COLO829 (cell line): Measurements from ENCODE around the gene RRM1.
"Not testable (repeated sequence)": the region's sequence is repeated elsewhere in the genome, so short reads cannot be mapped to it uniquely, and the experiment has no call there.

Experiments
- DNase-seq: peaks from one replicate; pipeline ENCODE4 v3.0.0; 2012; ENCODE audit warnings: low spot score

RRM1 gene

DNA sequence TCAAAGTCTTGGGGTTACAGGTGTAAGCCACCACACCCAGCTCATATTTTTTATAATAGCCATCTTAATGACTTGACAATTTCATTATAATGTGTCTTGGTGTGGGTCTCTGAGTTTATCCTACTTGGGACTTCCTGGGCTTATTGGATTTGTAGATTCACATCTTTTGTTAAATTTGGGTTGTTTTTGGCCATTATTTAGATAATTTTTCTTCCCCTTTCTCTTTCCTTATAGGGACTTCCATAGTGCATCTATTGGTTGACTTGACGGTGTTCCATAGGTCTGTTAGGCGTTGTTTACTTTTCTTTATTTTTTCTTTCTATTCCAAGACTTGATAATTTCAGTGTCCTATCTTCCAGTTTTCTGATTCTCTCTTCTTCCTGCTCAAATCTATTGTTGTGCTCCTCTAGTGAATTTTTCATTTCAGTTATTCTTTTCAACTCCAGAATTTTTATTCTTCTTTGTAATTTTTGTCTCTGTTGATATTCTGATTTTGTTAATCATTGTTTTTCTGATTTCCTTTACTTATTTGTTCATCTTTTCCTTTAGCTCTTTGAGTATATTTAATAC lies 45.6 kb downstream of the RRM1 start:
- DNase-seq, result no peak

DNA sequence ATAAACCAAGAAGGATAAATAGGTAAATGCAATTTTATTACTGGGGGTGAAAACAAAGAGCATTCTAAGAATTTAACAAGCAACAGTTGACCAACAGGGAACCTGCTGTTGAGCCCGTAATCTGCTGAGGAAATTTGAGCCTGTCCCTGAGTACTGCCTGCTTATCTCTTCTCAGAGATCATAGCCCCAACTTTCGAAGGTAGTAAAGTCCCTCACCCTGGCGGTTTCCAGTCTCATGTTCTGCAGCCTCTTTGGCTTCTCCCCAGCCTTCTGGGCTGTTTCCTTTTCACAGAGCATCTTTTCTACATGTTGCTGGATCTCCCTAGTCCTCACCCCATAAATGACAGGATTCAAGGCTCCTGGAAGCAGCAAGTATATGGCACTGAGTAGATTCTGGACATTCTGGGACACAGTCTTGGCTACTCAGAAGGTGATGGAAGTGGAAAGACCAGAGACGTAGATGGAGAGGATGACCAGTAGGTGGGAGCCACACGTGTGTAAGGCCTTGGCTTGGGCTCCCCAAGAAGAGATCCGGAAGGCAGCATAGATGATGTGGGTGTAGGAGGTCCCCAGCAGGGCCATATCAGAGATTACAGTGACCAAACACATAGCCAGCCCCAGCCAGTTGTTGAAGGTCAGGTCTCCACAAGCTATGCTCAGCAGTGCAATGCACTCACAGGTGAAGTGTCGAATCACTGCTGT lies 51.6 kb downstream of the RRM1 start:
- DNase-seq, result no peak

DNA sequence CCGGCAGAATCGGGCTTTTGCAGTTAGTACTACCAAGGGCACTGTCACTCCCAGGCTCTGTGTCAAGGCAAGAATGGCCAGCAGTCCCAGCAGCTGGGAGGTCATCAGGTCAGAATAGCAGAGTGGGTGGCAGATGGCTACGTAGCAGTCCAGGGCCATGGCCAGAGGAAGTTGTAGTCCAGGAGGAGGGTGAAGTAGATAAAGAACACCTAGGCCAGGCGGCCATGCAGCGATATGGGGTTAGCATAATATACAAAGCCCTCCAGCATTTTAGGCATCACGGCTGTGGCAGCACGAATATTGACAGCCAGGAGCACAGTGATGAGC lies 52.1 kb downstream of the RRM1 start:
- no peak for DNase-seq

GRCh38 chr11:4154503-4154902 lies 59.9 kb downstream of the RRM1 start:
- no peak for DNase-seq

GRCh38 chr11:4156571-4156970 lies 62.0 kb downstream of the RRM1 start:
- no peak for DNase-seq

DNA sequence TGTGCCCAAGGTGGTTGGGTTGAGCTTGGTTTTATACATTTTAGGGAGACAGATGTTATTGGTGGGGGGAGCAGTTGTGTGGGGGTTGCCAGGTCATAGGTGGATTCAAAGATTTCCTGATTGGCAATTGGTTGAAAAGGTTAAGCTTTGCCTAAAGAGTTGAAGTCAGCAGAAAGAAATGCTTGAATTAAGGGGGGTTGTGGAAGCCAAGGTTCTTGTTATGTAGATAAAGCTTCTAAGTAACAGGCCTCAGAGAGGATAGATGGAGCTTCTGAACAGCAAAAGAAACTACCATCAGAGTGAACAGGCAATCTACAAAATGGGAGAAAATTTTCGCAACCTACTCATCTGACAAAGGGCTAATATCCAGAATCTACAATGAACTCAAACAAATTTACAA lies 64.2 kb downstream of the RRM1 start:
- DNase-seq, result not testable (repeated sequence)

- no peak for DNase-seq
These were observed 66.7 kb downstream of the RRM1 start for GRCh38 chr11:4161305-4161704.

DNA sequence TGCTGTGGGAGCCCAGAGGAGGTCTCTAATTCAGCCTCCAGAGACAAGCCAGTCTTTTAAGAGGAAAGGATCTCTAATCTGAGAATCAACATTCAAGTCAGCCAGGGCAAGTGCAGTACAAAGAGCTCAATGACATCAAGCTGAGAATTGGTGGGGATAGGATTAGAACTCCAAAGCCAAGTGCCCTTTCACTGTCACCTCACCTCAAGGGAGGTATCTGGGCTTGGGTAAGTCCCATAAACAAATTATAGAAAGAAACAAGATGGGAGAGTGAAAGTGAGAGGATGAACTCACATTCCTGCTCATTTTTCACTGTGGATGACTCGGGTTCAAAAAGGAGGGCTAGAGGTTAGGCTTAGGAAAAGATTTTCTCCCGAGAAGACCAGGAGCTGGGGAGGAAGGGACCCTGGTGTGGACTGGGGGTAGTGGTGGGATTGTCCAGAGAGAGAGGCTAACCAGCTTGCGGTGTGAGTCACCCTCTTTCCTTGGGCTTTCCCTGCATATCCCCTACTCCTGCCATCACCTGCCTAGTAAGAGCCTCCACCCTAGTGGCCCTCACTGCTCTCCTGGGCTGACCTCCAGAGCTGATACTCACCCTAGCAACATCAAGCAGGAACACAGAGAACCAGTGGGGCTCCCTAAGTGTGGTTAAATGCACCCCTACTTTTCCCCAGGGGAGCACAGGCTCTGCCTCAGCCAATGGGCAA lies 70.4 kb downstream of the RRM1 start:
- no peak for DNase-seq

DNA sequence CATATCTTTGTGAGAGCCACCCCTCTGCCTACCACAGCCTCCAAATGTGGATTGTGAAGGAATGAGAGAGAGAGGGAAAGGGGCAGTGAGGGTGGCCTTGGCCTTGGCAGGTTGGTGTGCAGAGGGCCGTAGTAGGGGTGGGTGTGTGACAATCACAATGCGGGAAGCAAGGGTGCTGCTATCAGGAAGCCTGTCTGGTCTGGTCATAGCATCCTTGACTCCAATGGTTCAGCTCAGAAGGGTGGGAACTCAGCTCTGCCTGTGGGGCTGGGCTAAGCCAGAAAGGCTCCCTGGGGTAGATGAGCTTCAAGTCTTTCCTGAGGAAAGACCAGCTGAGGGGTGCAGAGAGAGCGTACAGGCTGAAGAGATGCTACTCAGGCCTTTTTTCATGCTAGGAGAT lies 72.7 kb downstream of the RRM1 start:
- DNase-seq, result no peak

GRCh38 chr11:4167758-4168157 lies 73.2 kb downstream of the RRM1 start:
- DNase-seq, result no peak

DNA sequence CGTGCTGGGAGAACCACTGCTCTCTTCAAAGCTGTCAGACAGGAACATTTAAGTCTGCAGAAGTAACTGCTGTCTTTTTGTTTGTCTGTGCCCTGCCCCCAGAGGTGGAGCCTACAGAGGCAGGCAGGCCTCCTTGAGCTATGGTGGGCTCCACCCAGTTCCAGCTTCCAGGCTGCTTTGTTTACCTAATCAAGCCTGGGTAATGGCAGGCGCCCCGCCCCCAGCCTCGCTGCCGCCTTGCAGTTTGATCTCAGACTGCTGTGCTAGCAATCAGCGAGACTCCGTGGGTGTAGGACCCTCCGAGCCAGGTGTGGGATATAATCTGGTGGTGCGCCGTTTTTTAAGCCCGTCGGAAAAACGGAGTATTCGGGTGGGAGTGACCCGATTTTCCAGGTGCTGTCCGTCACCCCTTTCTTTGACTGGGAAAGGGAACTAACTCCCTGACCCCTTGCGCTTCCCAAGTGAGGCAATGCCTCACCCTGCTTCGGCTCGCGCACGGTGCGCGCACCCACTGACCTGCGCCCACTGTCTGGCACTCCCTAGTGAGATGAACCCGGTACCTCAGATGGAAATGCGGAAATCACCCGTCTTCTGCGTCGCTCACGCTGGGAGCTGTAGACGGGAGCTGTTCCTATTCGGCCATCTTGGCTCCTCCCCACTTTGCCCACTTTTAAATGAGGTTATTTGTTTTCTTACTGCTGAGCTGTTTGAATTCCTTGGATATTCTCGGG lies 81.2 kb downstream of the RRM1 start:
- not testable (repeated sequence) for DNase-seq

DNA sequence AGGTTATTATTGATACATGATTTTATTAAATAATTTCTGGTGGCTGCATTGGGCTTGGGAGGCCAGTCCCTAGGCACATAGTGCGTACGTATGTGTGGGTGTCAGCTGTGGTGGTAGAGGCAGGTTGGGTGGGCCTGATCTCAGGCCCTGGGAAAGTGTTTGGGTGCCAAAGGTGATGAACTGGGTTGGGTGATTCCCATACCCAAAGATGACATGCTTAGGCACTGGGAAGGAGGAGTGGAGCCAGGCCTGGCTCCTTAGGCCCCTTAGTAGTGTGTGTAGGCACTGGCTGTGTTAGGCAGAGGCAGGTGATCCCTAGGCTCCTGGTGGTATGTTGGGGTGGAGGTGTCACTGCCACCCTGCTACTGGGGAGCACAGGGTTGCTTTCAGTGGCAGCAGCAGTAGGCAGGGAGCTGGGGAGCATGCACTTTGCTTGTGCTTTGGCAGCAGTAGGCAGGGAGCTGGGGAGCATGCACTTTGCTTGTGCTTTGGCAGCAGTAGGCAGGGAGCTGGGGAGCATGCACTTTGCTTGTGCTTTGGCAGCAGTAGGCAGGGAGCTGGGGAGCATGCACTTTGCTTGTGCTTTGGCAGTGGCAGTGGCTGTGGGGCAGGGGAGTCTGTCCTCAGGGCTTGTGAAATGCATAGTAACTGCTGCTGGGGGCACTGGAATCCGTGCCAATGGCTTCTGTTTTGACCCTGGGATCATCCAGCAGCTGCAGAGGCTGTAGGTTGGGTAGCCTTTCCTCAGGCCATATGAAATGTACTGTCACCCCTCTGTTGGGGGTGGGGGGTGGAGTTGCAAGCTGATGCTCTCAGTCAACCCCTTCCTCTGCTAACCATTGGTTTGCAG lies 84.4 kb downstream of the RRM1 start:
- no peak for DNase-seq

DNA sequence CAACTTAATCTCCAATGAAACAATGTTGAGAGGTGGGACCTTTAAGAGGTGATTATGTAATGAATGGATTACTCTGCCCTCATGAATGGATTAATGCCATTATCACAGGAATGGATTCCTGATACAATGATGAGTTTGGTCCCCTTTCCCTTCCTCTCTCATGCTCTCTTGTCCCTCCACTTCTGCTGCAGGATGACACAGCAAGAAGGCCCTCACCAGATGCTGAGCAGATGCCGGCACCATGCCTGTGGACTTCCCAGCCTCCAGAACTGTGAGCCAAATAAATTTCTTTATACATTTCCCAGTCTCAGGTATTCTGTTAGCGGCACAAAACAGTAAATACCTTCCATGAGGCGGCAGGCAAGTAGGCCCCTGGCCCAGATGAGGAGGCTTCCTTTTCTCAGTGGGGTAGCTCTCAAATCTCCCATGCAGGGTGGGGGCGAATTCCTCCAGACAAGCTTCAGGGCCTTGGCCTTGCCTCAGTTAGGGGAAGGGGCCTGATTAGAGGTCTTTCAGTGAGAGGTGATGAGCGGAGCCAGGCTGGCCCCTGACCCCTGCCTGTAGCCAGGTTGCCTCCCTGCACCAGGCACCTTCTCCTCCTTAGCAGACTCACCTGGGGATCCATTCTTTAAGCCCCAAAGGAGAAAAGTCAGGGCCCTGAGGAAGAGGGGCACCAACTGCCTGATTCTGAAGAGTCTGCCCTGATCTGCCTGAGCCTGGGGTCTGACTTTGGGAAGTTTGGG lies 86.0 kb downstream of the RRM1 start:
- no peak for DNase-seq

- peak; percentile 54 for DNase-seq
These were observed 87.5 kb downstream of the RRM1 start for GRCh38 chr11:4181782-4182721.

DNA sequence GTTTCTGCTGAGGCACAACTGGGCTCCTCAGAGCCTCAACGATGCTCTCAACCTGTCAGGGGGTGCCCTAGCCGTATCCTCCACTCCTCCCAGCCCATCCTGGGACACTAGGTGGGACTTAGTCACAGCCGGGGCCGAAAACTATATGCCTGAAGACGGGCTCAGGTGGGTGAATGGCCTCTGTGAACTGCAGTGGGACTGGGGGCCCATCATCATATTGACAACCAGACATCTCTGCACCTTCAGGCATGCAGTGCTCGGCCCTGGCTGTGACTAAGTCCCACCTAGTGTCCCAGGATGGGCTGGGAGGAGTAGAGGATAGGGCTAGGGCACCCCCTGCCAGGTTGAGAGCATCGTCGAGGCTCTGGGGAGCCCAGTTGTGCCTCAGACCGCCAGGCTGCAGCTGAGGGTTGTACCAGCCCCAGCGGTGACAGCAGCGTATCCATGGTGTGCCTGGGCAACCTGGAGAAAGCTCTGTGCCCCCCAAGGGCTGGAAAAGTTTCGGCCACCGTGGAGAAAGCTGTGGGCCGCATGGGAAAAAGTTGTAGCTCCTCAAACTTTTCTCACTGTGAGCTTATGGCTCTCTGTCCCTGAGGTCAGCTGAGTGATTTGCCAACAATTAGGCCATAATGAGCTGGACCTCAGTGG lies 88.9 kb downstream of the RRM1 start:
- no peak for DNase-seq

- DNase-seq, result no peak
These were observed 89.7 kb downstream of the RRM1 start for GRCh38 chr11:4184163-4184916.

- no peak for DNase-seq
These were observed 91.0 kb downstream of the RRM1 start for GRCh38 chr11:4185561-4185960.

DNA sequence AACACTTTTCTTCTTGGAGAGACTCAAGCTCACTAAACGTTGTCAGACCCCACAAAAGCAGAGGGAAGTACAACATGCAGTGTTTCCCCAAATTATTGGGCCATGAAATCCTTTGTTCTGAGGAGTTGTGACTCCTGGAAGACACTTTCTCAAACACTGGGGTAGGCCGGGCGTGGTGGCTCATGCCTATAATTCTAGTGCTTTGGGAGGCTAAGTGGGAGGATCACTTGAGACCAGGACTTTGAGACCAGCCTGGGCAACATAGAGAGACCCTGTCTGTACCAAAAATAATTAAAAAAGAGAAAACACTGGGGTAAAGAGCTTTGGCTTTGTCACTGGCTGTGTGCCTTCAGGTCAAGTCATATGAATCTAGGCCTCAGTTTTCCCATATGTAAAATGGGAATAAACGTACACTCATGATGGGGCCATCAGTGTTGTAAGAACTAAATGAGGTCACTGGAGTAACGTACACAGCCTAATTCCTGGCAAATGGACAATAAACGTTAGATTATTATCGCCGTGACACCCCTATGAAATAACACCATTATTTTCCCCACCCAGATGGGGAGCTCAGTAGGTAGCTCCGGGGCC lies 92.0 kb downstream of the RRM1 start:
- DNase-seq, result no peak
